ENCODE results near the gene DUS2. TPM values are rescaled to one million over a fixed set of nuclear protein-coding genes. Genes with fewer than 3 reads are reported as not detected.

The DUS2 gene
- total RNA-seq, 1 experiment from 2014 or later, result 19.9 TPM

GRCh38 chr16:67999985-68000384 is 23.1 kb upstream of the DUS2 start:
- DNase-seq (no peak), ATAC-seq (no peak)
- no peak overlapping the region for H3K4me3 ChIP-seq (ENCODE audit: low read length)
- H2AFZ ChIP-seq (ENCODE audit: low read length), result no peak overlapping the region
- intact Hi-C loops (cut with micrococcal nuclease), result no loop called here
- no TSS peak for BruUV-seq (replicated peaks)
- H4K20me1 ChIP-seq (ENCODE audit: low read length), result no peaks in the 10 kb centered on the region
- no peak for TF ChIP-seq EZH2 (IDR thresholded peaks at IDR 0.05; ENCODE audit: low read length, unreplicated experiment)
- no peak for TF ChIP-seq CTCF (conservative IDR thresholded peaks at IDR 0.05; ENCODE audit: low read depth, low read length)
- no peak for TF ChIP-seq EZH2phosphoT487 (IDR thresholded peaks at IDR 0.05; ENCODE audit: borderline replicate concordance, low read length)
- no peaks in the 10 kb centered on the region for H3F3A ChIP-seq (ENCODE audit: low read length, unreplicated experiment)
- no peaks in the 10 kb centered on the region for H3K9me3 ChIP-seq (ENCODE audit: low read length)
- no peak overlapping the region for H3K4me2 ChIP-seq (ENCODE audit: low read length)
- no peaks in the 10 kb centered on the region for H3K36me3 ChIP-seq (ENCODE audit: low read depth, low read length)
- CTCF ChIA-PET, result no interaction called here
- H3K4me1 ChIP-seq (ENCODE audit: insufficient read depth, low read length), result no peaks in the 10 kb centered on the region
- H3K27ac ChIP-seq (ENCODE audit: low read length), result no peak overlapping the region
- H3K9ac ChIP-seq (ENCODE audit: low read length), result no peak overlapping the region
- no peaks in the 10 kb centered on the region for H3K27me3 ChIP-seq (ENCODE audit: low read length)
- POLR2A ChIA-PET (ENCODE audit: unreplicated experiment), result no interaction called here
- H3K79me2 ChIP-seq (ENCODE audit: low read length), result no peaks in the 10 kb centered on the region
- no peaks in the 10 kb centered on the region for H3K9me2 ChIP-seq (replicated peaks; ENCODE audit: low read length)

GRCh38 chr16:68000450-68000849 is 22.6 kb upstream of the DUS2 start:
- TF ChIP-seq EZH2 (IDR thresholded peaks at IDR 0.05; ENCODE audit: low read length, unreplicated experiment), result no peak
- TF ChIP-seq CTCF (conservative IDR thresholded peaks at IDR 0.05; ENCODE audit: low read depth, low read length), result no peak
- TF ChIP-seq EZH2phosphoT487 (IDR thresholded peaks at IDR 0.05; ENCODE audit: borderline replicate concordance, low read length), result no peak
- ChIA-PET CTCF (no interaction called here), POLR2A (ENCODE audit: unreplicated experiment) (no interaction called here)
- ATAC-seq (no peak), DNase-seq (no peak)
- Histone ChIP-seq H3K36me3 (ENCODE audit: low read depth, low read length) (no peaks in the 10 kb centered on the region), H3K27me3 (ENCODE audit: low read length) (no peaks in the 10 kb centered on the region), H3K4me3 (ENCODE audit: low read length) (no peak overlapping the region), H3K4me1 (ENCODE audit: insufficient read depth, low read length) (no peaks in the 10 kb centered on the region), H3K9ac (ENCODE audit: low read length) (no peak overlapping the region), H3K27ac (ENCODE audit: low read length) (no peak overlapping the region), H3K79me2 (ENCODE audit: low read length) (no peaks in the 10 kb centered on the region), H3K9me3 (ENCODE audit: low read length) (no peaks in the 10 kb centered on the region), H3F3A (ENCODE audit: low read length, unreplicated experiment) (no peaks in the 10 kb centered on the region), H2AFZ (ENCODE audit: low read length) (no peak overlapping the region), H4K20me1 (ENCODE audit: low read length) (no peaks in the 10 kb centered on the region), H3K9me2 (replicated peaks; ENCODE audit: low read length) (no peaks in the 10 kb centered on the region), H3K4me2 (ENCODE audit: low read length) (no peak overlapping the region)
- BruUV-seq (replicated peaks), result no TSS peak
- intact Hi-C loops (cut with micrococcal nuclease), result no loop called here

- no peaks in the 10 kb centered on the region for H3K4me1 ChIP-seq (ENCODE audit: insufficient read depth, low read length)
- ATAC-seq (no peak), DNase-seq (no peak)
- no peaks in the 10 kb centered on the region for H3K9me3 ChIP-seq (ENCODE audit: low read length)
- no peaks in the 10 kb centered on the region for H3K27me3 ChIP-seq (ENCODE audit: low read length)
- no peak overlapping the region for H3K4me2 ChIP-seq (ENCODE audit: low read length)
- no peaks in the 10 kb centered on the region for H3K36me3 ChIP-seq (ENCODE audit: low read depth, low read length)
- no peak overlapping the region for H3K27ac ChIP-seq (ENCODE audit: low read length)
- no peaks in the 10 kb centered on the region for H3K79me2 ChIP-seq (ENCODE audit: low read length)
- CTCF ChIA-PET, result no interaction called here
- H3K4me3 ChIP-seq (ENCODE audit: low read length), result no peak overlapping the region
- no peak overlapping the region for H2AFZ ChIP-seq (ENCODE audit: low read length)
- TF ChIP-seq EZH2 (IDR thresholded peaks at IDR 0.05; ENCODE audit: low read length, unreplicated experiment) (no peak), CTCF (conservative IDR thresholded peaks at IDR 0.05; ENCODE audit: low read depth, low read length) (no peak), EZH2phosphoT487 (IDR thresholded peaks at IDR 0.05; ENCODE audit: borderline replicate concordance, low read length) (no peak)
- no peaks in the 10 kb centered on the region for H3K9me2 ChIP-seq (replicated peaks; ENCODE audit: low read length)
- intact Hi-C loops (cut with micrococcal nuclease), result no loop called here
- POLR2A ChIA-PET (ENCODE audit: unreplicated experiment), result no interaction called here
- no TSS peak for BruUV-seq (replicated peaks)
- H3K9ac ChIP-seq (ENCODE audit: low read length), result no peak overlapping the region
- H4K20me1 ChIP-seq (ENCODE audit: low read length), result no peaks in the 10 kb centered on the region
- H3F3A ChIP-seq (ENCODE audit: low read length, unreplicated experiment), result no peaks in the 10 kb centered on the region
These were observed 20.1 kb upstream of the DUS2 start for GRCh38 chr16:68003031-68003430.
